GM12874 (cell line): ENCODE measurements around the gene ZFHX3.

ENCODE experiments used
- CTCF ChIP-seq: IDR thresholded peaks from 2 replicates; pipeline ENCODE4 v1.5.1; 2011; ENCODE audit warnings: low read depth, mild to moderate bottlenecking, control low read depth, low read length, moderate library complexity; ENCODE audit not compliant: insufficient read depth

ZFHX3 gene

DNA sequence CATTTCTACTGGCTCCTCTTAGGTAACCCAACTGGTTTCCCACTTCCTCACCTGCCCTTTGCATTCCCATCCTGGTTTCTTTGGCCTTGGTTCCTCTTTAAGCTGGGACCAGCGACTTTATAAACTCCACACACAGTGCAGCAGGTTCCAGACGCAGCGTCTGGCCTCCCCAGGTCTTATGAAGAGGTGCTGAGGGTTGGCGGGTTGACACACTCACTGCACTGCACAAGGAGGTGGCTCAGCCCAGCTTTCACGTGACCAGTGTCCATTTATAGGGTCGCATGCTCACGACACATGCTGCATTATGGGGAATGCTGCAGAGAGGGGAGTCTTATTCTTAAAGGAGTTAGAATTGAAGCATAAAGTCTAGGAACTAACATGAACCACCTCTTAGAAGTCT lies 70.8 kb downstream of the ZFHX3 start:
- no peak for TF ChIP-seq CTCF

DNA sequence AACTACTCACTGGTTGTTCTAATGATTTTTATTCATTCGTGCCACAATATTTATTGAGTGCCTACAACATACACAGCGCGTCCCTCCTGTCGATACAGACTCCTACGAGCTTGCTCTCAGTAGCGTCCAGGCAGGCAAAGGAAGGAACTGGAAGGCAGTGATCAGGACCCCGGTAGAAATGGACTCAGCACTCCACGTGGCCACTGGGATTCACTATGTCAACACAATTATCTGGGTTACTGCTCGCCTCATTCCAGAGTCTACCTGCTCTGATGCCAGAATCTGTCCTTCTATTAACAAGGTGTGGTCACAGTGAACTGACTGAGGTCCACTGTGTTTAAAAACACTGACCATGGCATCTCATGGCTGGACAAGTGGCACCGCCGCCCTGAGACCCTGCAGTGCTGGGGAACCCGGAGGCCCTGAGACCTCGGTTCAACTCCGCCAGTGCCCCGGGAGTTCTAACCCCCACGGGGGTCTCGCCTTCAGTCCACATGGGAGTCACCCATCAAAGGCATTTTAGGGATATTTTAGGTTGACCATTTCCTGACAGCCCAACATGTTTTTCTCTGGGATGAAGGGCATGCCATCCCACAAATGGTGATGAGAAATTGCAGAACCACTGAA lies 71.4 kb downstream of the ZFHX3 start:
- no peak for TF ChIP-seq CTCF

- TF ChIP-seq CTCF = no peak
These were observed 72.0 kb downstream of the ZFHX3 start for GRCh38 chr16:72975809-72976437.

DNA sequence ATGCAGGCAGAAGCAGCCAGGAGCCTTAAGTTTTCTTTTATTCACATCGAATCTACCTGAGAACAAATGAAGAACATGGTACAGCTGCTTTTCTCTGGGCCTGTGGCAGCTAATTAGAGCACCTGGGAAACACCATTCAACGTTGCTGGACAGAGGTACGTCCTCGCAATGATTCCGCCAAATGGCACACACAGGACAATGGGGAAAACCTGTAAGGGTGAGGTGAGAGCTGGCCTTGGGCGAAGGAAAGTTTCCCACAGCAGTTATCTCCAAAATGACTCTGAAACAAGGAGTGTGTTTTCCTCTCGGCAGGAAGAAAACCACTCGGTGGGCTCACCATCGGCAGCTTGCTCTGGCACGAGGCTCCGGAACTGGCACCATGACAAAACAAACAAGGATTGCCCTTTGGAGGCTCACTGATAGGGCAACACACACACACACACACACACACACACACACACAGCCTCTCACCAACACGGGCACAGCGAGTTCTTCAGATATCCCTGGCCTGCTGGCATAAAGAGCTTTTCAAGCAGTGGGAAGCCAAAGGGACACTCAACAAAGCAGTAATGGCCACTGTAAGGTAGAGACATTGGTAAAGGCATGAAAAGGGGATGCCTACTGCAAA lies 73.7 kb downstream of the ZFHX3 start:
- TF ChIP-seq CTCF = no peak

DNA sequence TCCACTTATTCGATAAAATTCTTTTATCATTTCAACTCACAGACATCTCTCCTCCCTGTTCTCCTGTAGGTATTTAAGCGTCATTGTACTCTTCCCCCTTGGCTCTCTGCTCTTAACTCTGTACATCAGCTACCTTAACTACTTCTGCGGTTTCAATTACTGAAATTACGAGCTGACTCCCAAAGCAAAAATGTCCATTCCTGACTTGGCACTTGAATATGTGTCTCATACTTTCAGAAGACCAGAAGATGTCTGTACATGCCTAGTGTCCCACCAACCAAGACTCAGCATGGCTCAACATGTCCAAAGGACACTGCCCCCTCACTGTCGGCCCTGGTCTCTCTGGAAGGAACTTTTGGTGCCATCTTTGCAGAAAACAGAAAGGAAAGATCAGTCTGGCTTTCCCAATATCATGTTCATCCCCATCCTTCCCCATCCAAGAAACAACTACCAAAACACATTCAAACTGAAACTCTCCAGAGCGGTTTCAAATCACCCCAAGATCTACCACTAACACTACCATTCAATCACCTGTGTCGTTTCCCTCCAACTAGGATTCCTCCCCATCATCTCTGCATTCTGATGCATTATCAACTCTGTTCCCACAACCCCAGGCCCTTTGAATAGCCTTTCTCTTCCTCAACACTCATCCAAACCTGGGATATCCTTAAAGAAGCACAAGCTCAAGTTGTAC lies 74.9 kb downstream of the ZFHX3 start:
- no peak for TF ChIP-seq CTCF

- no peak for TF ChIP-seq CTCF
These were observed 76.6 kb downstream of the ZFHX3 start for GRCh38 chr16:72971370-72971769.

DNA sequence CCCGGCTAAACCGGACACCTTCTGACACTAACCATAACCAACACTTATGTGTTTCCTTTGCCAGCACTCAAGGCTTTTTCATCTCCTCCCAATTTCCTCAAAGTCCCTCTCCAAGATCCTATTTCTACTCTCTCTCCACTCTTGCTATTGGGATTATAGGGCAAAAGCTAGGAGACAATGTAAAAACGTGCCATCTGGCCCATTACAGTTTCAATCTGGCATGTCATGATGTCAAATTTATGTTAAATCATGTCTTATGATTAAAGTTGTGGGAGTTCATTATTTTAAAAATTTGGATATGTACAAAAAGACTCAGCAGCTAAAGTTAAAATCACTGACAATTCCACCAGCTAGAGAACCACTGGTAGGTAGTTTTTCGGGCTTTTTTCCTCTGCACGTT lies 77.3 kb downstream of the ZFHX3 start:
- TF ChIP-seq CTCF = no peak
